Upper lobe of left lung (tissue), 4 donors: ENCODE measurements around the gene CELF5.

ENCODE experiments used
- CTCF ChIP-seq, 6 experiments: fragments of 450-650 bp in 4 of 6; fragments of 200-600 bp in 2 of 6; sonication (generic) in 2 of 6; IDR thresholded peaks; one replicate each; pipeline ENCODE4 v1.5.1; 2016 to 2019; ENCODE audit warnings: antibody characterized with exemption in 6 of 6
- POLR2A ChIP-seq, 4 donors: fragments of 450-650 bp; IDR thresholded peaks; one replicate each; pipeline ENCODE4 v1.5.1; 2016 to 2017; ENCODE audit warnings: antibody characterized with exemption in 4 of 4, mild to moderate bottlenecking in 2 of 4
- POLR2AphosphoS5 ChIP-seq, 2 donors: sonication (generic); formaldehyde crosslinking; IDR thresholded peaks; one replicate each; pipeline ENCODE4 v1.5.1; 2017; ENCODE audit warnings: antibody characterized with exemption in 2 of 2

GRCh38 chr19:3229888-3230496, 5.5 kb downstream of the CELF5 start:
- TF ChIP-seq CTCF (IDR thresholded peaks at IDR 0.05) (no peak), POLR2AphosphoS5 (IDR thresholded peaks at IDR 0.05) (no peak), POLR2A (IDR thresholded peaks at IDR 0.05) (no peak)
